GM19351 (cell line): ENCODE results near the gene SPOCD1.

Experiments
- ATAC-seq: cut with Tn5 transposase; IDR thresholded peaks from one replicate; pipeline ENCODE4 v1.9.1; 2021; ENCODE audit warnings: mild to moderate bottlenecking, moderate library complexity; ENCODE audit not compliant: unreplicated experiment

SPOCD1 gene

DNA sequence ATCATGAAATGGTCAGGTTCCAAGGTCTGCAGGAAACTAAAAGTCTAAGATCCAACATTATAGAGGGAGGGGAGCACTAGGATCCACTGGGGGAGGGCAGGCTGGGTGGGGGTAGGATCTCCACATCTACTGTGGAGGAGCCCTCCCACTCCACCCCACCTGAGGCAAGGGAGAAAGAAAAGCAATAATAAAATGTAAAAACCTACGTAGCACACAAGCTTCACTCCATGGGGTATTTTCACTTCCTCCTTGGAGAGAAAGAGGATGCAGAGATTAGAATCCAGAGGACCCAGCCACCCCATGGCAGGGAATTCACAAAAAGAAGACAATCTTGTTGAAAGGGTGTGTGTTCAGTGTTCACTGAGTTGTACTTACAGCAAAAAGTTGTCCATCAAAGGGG is 14.4 kb downstream of the SPOCD1 start:
- no peak for ATAC-seq

DNA sequence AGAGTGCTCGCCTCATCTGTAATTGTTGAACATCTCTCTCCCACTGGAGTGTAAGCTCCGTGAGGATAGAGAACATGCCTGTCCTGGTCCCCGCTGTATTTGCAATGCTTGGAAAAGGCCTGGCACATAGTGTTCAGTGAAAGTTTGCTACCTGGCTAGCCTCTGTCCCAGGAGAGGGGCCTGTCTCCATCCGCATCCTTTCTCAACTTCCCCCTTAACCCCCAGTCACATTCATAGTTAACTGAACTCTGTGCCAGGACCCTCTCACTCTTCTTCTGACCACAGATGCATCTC is 15.2 kb downstream of the SPOCD1 start:
- no peak for ATAC-seq

DNA sequence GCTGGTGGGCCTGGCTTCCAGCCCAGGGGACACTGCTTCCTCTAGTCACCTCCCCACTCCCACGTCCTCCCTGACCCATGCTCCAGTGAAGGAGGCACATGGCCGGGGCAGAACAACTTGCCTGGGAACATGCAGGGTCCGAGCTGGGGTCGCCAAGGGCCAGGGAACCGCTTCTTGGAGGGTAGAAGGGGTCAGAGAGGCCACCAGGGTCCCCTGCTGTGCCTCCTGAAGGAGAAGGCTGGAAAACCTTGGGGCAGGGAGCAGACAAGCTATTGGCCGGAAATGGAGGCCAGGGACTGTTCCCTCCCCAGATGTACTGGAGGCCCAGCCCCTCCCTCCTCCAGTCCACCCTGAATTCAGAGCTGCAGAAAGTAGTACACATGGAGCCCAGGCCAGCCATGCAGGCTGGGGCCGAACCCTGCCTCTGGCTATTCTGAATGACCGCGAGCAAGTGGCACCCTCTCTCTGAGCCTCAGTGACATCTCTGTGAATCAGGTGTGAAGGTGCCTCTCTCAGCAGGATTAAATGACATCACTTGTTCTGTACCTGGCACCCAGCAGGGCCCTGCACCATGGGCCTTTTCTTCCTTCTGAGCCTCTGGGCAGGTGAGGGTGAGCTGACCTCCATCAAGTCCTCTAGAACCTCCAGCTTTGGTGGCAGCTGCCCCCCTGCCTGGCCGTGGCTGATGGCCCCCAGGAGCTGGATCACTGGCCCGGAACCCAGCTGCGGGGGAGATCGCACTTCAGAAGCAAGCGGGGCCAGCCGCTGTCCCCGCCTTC is 15.7 kb downstream of the SPOCD1 start:
- no peak for ATAC-seq

DNA sequence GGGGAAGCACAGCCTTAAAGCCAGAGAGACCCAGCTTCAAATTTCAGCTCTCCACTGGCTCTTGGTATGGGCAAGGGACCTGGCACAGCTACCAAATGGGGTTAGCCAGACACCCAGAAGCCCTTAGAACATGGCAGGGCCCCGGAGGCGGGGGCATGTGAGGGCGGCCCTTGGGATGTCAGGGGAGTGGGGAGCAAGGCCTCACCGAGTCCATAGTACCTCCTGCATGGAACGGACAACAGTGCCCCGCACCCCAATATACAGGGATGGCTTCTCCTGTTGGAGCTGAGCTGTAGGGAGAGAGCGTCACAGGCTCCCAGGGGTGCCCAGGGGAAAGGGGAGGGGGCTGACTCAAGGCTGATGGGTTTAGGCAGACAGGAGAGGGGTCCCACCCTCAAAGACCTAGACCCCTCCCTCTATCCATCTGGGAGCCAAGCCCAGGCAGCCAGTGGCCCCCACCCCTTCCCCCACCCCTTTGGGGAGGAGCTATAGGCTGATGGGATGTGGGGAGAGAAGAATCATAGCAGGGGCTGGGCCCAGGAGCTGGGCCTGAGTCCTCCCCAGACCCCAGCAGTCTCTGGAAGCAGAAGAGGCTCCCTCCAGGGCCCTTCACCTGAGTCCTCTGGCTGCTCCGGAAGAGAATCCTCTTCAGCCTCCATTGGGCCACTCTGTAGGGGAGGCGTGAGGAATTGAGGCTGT is 16.5 kb downstream of the SPOCD1 start:
- no peak for ATAC-seq

DNA sequence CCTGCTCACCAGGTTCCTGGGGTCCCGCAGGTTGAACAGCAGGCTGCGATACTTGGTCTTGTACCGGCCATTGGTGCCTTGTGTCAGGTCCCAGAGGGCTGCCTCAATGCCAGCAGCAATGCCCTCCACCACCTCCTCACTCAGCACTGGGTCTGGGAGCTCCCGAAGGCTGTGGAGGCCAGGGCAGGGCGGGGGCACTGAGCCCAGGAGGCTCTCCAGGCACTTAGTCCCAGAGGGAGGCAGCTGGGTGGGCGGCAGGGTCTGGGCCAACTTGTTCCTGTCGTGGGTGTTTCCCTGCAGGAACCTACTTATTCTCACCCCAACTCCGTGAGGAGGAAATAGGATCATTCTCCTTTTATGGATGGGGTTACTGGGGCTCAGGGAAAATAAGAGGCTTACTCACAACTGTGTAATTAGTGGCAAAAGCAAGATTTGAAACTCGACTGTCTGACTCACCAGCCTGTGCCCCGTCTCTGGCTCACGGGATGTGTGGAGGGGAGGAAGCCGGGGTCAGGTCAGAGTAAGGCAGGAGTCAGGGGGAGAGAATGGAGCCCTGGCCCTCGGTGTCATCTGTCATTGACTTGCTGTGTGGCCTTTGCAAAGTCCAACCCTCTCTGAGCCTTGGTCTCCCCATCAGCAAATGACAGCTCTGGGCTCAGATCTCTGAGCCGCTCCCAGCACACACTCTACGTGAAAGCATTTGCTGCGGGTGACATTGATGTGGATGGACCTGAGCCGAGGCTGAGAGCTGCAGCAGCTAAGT is 17.2 kb downstream of the SPOCD1 start:
- no peak for ATAC-seq

DNA sequence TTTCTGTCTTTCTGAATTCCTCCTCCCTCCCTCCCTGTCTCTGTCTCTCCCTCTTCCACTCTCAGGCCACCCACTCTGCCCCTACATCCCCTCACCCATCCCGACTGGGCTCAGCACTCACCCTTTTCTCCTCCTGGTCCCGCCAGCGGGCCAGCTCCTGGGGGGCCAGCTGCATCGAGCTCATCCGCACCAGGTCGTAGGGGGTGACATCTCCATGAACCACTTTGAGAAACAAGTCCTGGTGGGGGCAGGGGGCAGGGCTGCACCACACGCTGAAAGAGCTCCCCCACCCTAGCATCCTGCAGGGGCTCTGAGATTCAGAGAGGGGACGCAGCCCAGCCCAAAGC is 17.8 kb downstream of the SPOCD1 start:
- no peak for ATAC-seq

DNA sequence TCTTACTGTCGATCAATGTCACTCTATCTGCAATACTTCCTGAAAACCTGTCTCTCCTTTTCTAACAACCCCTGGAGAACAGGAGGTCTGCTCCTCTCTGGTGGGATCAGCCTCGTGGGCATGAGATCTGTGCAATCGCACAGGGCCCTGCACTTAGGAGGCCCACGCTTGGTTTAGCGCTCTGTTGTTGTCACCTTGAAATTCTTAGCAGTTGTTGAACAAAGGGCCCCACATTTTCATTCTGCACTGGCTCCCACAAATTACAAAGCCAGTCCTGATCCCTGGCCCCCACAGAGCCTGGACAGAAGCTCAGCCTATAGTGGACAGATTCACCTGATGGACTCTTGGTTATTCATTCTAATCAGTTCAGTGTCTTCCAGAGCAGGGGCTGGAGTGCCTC is 18.6 kb downstream of the SPOCD1 start:
- ATAC-seq, result no peak

DNA sequence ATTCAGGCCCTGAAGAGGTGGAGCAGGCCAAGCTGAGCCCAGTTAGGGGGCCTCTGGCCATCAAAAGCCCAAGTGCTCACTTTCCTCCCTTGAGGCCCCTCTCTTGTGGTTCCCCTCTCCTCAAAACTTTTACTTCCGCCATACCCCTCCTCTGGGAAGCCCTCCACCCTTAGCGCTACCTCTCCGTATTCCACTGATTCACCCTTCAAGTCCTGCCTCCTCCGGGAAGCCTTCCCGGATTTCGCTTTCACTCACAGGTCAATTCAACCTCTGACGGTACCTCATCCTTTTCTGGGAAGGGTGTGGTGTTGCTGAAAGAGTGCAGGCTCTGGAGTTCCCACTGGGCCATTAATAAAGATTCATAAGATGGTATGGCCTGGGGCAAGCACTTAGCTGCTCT is 19.1 kb downstream of the SPOCD1 start:
- ATAC-seq, result no peak

DNA sequence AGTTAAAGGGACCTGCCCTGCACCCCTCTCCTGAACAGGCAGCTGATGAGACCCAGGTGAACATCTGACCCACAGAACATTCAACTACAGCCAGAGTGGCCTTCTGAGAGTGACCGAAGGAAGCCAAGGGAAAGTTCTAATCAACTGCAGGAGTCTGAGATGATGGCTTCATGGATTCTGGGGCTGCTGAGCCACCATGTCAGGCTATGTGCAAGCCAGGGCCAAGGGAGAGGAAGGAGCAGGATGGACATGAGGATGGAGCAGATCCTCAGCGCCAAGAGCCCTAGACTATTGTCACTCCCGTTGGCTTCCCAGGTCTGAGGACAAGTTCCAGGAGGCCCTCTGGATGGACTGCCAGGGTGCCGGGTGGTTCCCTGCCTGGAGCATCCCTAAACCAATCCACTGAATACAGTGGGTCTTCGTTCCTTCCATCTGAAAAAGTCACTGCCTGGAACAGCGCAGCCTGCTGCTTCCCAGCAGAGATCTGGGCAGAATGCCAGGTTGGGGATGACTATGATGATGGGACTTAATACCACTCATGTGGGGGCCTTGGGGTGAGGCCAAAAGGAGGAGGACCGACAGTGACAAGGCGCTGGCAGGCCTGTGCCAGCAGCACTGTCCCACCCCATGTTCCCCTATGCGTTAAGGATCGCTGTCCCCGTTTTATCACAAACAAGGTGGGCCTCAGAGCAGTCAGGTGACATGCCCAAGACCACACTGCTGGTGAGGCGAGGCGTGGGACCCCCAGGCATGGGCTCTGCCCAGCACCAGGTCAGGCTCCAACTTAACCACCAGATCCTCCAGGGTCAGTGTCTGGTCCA is 19.8 kb downstream of the SPOCD1 start:
- ATAC-seq, result no peak

DNA sequence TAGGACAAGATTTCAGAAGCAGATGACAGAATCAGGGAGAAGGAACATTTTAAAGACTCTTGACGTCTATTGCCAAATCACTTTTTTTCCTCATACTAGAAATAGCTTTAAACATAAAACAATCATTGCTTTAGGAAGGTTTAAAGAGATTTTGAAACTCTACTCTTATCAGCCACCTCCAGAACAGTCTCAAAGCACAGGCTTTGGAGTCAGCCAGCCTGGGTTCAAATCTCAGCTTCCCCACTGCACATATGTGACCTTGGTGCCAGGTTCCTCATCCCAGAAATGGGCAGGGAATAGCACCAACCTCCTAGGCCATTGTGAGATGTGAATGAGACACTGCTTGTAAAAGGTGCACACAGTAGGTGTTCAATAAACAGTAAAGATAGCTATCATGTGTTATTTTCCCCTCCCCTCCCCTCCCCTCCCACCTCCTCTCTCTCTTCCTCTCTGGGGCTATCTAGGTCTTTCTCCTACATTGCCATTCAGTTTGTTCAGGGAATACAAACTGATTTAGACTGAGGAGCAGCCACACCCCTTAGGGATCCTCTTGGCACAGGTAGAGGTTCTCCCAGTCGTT is 20.6 kb downstream of the SPOCD1 start:
- ATAC-seq, result no peak

DNA sequence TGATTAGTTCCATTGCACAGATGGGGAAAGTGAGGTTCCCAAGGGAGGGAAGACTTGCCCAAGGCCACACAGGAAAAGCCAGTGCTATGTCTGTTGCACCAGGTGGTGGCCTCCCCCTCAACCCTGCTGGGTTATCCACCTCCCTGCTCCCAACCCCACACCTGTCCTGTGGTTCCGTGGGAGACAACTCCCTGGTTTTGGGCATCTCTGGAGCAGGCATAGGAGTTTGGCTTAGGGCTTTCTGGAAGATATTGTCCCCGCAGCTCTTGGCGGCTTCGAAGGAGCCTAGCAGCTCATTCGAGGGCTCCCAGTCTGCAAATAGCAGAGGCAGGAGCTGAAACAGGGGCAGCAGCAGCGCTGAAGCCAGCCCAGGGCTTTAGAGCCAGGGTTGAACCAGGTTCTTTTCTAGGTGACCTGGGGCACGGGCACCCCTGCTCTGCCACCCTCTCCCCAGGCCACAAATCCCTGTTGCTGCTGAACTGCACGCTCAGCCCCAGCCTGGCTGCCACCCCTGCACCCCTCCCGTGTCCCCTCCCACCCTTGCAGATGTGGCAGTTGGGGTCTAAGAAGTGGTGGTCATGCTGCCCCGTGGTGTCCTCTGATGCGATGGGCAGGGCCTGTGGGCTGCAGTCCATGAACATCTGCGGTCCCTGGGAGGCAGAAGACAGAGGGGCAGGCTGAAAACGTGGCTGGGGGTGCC is 22.1 kb downstream of the SPOCD1 start:
- ATAC-seq, result no peak

DNA sequence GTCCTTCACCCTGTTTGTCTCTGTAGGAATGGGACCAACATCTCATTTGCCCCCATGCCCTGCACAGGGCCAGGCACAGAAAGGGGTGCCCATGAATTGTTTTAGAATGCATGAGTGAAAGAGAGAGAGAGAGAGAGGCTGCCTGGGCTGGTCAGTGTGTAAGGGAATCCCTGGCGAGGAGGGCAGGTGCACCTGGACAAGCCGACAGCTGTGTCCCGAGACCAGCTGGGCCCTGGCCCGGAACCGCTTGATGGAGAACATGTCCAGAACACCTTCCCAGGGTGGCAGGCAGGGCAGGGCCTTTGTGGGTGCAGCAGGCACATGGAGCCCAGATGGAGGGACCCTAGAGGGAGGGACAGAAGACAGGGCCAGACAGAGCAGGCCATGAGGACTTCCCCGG is 22.7 kb downstream of the SPOCD1 start:
- no peak for ATAC-seq

DNA sequence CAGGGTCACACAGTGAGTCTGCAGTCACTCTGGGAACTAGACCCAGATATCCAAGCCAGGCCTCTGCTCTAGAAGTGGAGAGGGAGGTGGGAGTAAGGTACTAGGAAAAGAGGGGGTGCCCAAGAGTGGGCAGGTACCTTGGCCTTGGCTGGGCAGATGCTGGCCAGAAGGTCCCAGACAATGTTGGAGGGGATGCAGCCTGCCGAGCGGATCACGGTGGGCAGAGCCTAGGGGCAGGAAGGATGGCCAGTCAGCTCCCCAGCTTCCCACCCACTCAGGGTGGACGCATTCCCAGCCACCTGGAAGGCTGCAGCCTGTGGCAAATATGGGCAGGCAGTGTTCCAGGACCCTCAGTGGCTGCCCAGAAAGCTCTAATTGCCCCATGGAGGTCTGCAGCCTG is 23.3 kb downstream of the SPOCD1 start:
- no peak for ATAC-seq

DNA sequence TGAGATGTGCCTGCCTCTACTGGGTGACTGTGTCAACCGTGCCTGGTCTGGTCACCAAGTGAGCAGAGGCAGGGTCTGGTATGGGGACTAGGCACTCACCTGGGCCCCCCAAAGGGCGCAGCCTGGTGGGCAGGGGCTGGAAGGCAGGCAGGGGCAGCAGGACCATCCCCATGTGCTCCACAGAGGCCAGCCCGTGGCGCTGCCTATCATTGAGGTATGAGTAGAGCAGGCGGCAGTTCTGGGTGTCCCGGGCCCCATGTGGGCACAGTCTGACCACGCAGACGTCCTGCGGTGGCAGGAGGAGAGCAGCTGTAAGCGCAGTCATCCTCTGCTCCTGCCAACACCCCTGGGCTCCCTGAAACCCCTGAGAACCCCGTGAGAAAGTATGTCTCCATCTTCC is 23.7 kb downstream of the SPOCD1 start:
- ATAC-seq, result no peak

DNA sequence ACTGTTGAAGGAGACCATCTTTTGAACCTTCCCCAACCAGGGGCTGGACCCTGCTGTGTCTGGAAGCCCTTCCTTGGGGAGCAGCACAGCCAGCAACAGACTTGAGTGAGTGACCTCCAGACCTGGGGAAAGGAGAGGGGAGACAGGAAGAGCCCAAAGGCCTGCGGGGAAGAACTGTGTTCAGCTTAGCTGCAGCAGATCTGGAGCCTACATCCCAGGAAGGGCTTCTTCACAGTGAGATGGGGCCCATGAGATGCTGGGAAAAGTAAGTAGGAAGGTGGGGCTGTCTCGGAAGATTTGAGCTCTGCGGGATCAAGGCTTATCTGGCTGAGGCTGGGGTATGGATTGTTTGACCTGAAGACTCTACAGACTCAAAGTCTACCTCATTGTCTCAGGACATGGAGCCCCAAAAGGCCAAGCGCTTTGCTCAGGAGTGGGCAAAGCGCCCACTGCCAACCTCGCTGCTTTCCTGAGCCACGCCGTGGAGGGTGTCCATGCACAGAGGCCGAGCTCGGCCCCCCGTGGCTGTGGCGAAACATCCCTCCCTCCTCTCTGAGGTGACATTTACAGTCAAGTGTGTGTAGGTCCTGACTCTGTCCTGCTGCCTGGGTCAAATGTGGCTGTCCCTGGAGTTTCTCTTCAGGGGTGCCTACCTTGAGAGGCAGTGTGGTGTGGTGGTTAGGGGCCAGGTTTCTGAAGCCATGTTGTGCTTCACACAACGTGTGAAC is 24.5 kb downstream of the SPOCD1 start:
- no peak for ATAC-seq

DNA sequence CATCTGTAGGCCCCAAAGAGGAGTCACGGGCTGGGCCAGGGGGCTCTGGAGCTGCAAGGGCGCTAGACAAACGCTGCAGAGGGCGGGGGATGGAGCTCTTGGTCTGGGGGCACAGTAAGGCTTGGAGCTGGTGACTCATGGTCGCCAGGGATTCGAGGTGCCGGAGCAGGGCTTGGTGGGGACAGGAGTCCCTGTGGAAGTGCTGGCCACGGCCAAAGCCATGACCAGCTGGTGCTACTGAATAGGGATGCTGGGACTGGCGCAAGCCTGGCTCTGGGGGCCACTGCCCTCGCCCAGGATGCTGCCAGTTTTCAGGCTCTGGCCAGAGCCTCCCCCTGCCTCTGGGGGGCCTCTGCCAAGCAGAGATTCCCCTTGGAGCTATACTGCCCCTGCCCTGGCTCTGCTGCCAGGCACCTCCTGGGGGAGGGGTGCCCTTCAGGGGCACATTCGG is 25.2 kb downstream of the SPOCD1 start:
- no peak for ATAC-seq

DNA sequence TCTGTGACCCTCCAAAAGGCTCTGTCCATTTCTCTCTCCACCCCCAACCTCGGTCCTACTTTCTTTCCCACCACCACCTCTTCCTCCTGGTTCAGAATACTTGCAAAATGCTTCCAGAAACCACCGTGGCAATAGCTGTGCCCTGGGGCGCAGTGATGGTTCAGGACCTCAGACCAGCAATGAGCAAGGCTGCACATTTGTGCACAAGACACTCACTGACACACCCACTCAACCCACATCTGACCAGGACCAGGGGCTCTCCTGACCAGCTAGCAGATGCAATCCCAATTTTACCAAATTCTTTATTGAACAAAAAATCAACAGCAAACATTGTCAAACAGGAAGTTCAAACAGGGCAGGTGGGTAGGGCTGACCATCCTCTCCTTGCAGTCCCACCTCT is 25.7 kb downstream of the SPOCD1 start:
- ATAC-seq, result no peak

DNA sequence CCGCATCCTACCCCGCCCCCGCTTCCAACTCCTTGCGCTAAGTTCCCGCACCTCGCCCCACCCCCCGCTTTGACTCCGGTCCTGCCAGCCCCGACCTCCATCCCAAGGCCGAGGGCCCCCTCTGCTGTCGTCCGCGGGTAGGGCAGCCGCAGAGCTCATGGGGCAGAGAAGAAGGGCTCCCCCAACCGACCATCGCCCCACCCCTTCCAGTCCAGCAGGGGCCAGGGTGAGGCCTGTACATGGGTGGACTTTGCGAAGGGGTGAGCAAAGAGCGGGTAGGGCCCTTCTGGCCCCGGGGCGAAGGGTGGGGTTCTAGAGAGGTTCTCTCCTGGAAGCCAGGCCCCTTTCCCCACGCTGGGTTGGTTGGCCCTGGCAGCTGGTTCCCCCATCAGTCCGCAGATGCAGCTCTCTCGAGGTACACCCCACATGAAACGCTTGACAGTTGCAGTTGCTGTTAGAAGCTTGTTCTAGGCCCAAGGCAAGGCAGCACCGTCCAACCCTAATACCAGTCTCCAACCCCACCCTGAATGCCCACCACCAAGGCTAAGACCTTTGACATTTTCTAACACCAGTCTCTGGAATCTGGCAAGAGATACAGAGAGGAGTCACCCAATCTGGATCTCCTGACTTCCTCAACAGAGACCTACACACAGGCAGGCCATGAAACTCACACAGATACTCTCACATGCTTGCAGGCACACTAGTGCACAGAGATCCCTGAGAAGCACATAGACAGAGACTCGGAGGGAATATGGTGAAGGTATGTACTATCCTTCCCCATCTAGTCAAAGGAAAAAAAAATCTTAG is 26.4 kb downstream of the SPOCD1 start:
- peak; percentile 69 for ATAC-seq

DNA sequence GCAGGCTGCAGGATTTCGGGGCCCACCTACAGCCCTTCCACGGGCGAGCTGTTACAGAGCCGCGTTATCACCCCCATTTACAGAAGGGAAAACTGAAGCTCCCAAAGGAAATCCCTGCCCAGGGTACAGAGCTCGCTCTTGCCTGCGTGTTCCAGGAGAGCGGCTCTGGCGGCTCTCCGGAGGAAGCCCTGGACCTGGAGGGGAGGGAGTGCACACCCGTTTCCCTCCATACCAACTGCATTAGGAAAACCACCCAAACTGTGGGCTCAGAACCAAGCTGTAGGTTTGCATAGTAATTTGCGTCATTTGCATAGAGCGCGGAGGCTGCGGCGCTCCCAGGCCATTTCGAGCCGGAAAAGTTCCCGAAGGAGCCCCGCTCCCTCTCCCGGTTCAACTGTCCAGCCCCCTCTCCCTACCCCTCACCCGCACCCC is 27.0 kb downstream of the SPOCD1 start:
- peak; percentile 23 for ATAC-seq
